Diencephalon (tissue), 1 donor: ENCODE data around the gene ERAS. TPM values are rescaled to one million over a fixed set of nuclear protein-coding genes. Genes with fewer than 3 reads are reported as not detected.

Source experiments
- small RNA-seq: library from RNA; depleted of rRNA; stranded (forward); fragments of <200 nt; gene quantifications from one replicate; pipeline ENCODE3, GENCODE V24; 2014
- total RNA-seq: library from RNA; depleted of rRNA; stranded (reverse); fragments of >200 nt; gene quantifications from one replicate; pipeline ENCODE4 v1.2.3, GENCODE V29; 2014

The ERAS gene
- 0.92 TPM for total RNA-seq

GRCh38 chrX:48826135-48826875 is at the start of gene ERAS:
Gene ERAS (plus strand): TSS chrX:48826513. CDS start chrX:48829124, 2,611 bp downstream.

GRCh38 chrX:48786341-48786800 is 39.9 kb upstream of the ERAS start, which contains the start of gene GATA1:
Gene GATA1 (plus strand): TSS chrX:48786590. CDS start chrX:48791110, 4,520 bp downstream.

GRCh38 chrX:48801280-48802088 is 24.8 kb upstream of the ERAS start, which contains the start of gene HDAC6:
Gene HDAC6 (plus strand): TSS chrX:48802067. CDS start chrX:48802693, 626 bp downstream.

GRCh38 chrX:48835524-48836329 is 9.4 kb downstream of the ERAS start, which contains the start of gene PCSK1N:
Gene PCSK1N (minus strand): TSS chrX:48835610. CDS start chrX:48835532, 78 bp downstream.

Small RNA genes within 50 kb of the gene (small RNA-seq; reads per million reads assigned to genes)
- not detected for gene RNU6-29P

Other genes with a start within 250 kb of the ERAS start
- 57.0 TPM for gene WDR13, start 229.0 kb upstream of the ERAS start, total RNA-seq
- 0.69 TPM for gene WAS, start 142.7 kb upstream of the ERAS start, total RNA-seq
- 3.0 TPM for gene SUV39H1, start 129.8 kb upstream of the ERAS start, total RNA-seq
- gene GLOD5, start 64.8 kb upstream of the ERAS start, total RNA-seq = not detected
- not detected for gene GATA1, start 39.9 kb upstream of the ERAS start, total RNA-seq
- 87.2 TPM for gene HDAC6, start 24.4 kb upstream of the ERAS start, total RNA-seq
- 157 TPM for gene PCSK1N, start 9.1 kb downstream of the ERAS start, total RNA-seq
- gene TIMM17B, start 71.3 kb downstream of the ERAS start, total RNA-seq = 30.0 TPM
- 40.1 TPM for gene PQBP1, start 71.4 kb downstream of the ERAS start, total RNA-seq
- gene SLC35A2, start 85.1 kb downstream of the ERAS start, total RNA-seq = 12.5 TPM
- gene PIM2, start 92.5 kb downstream of the ERAS start, total RNA-seq = 11.5 TPM
- 29.3 TPM for gene OTUD5, start 131.1 kb downstream of the ERAS start, total RNA-seq
- gene KCND1, start 145.3 kb downstream of the ERAS start, total RNA-seq = 4.2 TPM
- 38.8 TPM for gene GRIPAP1, start 175.8 kb downstream of the ERAS start, total RNA-seq
- 13.6 TPM for gene TFE3, start 216.8 kb downstream of the ERAS start, total RNA-seq
- gene CCDC120, start 232.5 kb downstream of the ERAS start, total RNA-seq = 3.5 TPM
- gene PRAF2, start 247.5 kb downstream of the ERAS start, total RNA-seq = 11.5 TPM